ENCODE results near the gene ABCB9. TPM values are rescaled to one million over a fixed set of nuclear protein-coding genes. Genes with fewer than 3 reads are reported as not detected.
A peak's percentile ranks its signal among the peaks of the same experiment; 100 is the strongest.

The ABCB9 gene
- total RNA-seq, 1 experiment from 2014 or later = 14.7 TPM

DNA sequence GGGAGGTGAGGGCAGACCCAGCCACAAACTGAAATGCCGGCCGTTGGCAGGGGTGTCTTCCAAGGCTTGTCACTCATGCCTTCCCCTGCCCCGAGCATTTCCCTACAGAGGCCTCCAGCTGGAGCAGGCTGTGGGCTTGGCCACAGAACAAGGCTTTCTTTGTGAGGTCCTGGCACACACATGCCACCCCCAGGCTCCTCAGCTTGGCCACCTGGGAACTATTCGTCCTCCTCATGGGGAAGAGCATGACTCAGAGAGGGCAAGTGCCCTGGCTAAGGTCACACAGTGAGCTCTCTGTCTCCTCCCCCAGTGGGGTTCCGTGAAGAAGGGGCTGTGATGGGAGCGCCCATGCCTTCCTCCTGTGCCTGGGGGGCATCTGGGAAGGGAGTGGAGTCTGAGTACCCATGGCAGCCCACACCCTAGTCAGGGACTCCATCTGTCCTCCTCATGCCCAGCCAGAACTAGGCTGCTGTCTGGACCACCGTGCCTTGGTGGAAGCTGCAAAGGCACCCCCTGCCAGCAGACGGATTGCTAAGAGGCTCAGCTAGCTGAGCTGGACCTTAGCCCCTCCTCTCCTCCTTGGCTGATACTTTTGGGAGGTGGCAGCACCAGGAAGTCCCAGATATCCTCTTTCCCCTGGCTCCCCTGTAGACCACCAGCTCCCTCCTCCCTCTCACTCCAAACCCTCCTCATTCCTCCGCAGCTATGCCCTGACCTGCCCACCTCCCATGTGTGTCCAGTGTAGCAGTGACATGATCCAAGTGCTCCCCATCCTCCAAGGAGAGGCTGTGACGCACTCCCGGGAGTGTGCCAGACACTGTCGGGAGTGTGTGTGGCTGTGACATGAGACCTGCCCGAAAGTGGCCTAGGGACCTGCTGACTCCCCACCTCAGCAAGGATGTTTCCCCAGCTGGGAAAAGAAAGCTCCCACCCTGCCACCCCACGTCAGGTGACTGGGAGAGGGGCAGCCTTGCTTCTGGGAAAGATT is 21.4 kb downstream of the ABCB9 start:
- Histone ChIP-seq H3K27me3 (ENCODE audit: insufficient read depth, low read length) (no peaks in the 10 kb centered on the region), H3K36me3 (ENCODE audit: control insufficient read depth in 1 of 2, insufficient read depth in 2 of 2, low read length in 2 of 2) (no peaks in the 10 kb centered on the region), H3K79me2 (ENCODE audit: insufficient read depth, low read length) (no peaks in the 10 kb centered on the region), H3K4me1 (ENCODE audit: control insufficient read depth in 1 of 2, insufficient read depth in 2 of 2, low read length in 2 of 2) (peaks cover 72 to 77% of the 10 kb centered on the region in 2 experiments), H3K9ac (ENCODE audit: low read length) (peak overlapping the region; percentile 52), H3K4me2 (ENCODE audit: low read length) (peak overlapping the region; percentile 70), H3K9me2 (ENCODE audit: insufficient read depth) (no peaks in the 10 kb centered on the region), H3K4me3 (replicated peaks in 1 of 2; ENCODE audit: low read depth in 1 of 2, low read length in 2 of 2) (peak overlapping the region in 1 of 2 experiments; percentile 29; a peak in 1 of 4 replicates), H4K20me1 (ENCODE audit: insufficient read depth) (no peaks in the 10 kb centered on the region), H3K27ac (ENCODE audit: low read depth, low read length) (peak overlapping the region; percentile 46; the same call in 1 of the 2 replicates), H2AFZ (ENCODE audit: low read depth, low read length, poor library complexity, severe bottlenecking) (no peak overlapping the region), H3K9me3 (ENCODE audit: control insufficient read depth in 1 of 2, insufficient read depth in 1 of 2, low read depth in 1 of 2, low read length in 2 of 2) (no peaks in the 10 kb centered on the region)
- intact Hi-C loops (cut with micrococcal nuclease) = no loop called here
- ChIA-PET CTCF (interaction anchor here (3.1 kb wide), 1 partner anchor 85 kb away, joined by 16 read pairs; no protein-coding TSS in a partner anchor), RAD21 (ENCODE audit: low non-redundant PET in 1 of 2, low total read pairs in 2 of 2, uncharacterized antibody in 2 of 2, unreplicated experiment in 2 of 2) (no interaction called here), POLR2A (interaction anchor here (0.6 to 1.5 kb wide), 5 partner anchors 14 to 62 kb away, joined by 3 to 6 read pairs (median 3); partner anchors contain the start of gene ABCB9)
- TF ChIP-seq CEBPB (IDR thresholded peaks at IDR 0.05; ENCODE audit: low read depth) (no peak), SRF (IDR thresholded peaks at IDR 0.05; ENCODE audit: low read depth) (no peak), POLR2AphosphoS5 (IDR thresholded peaks at IDR 0.05; ENCODE audit: low read depth, low read length) (0 out of 2 replicates have a peak, but pooled peaks have one; percentile 21)
- peak; percentile 79 for DNase-seq (ENCODE audit: low read depth, low spot score)
- BruUV-seq (replicated peaks) = no TSS peak
- peak; percentile 71 for ATAC-seq

- Histone ChIP-seq H3K4me3 (replicated peaks in 1 of 2; ENCODE audit: low read depth in 1 of 2, low read length in 2 of 2) (no peak overlapping the region), H3K27ac (ENCODE audit: low read depth, low read length) (peak overlapping the region; percentile 27), H3K27me3 (ENCODE audit: insufficient read depth, low read length) (no peaks in the 10 kb centered on the region), H2AFZ (ENCODE audit: low read depth, low read length, poor library complexity, severe bottlenecking) (no peak overlapping the region), H3K79me2 (ENCODE audit: insufficient read depth, low read length) (no peaks in the 10 kb centered on the region), H4K20me1 (ENCODE audit: insufficient read depth) (no peaks in the 10 kb centered on the region), H3K9me3 (ENCODE audit: control insufficient read depth in 1 of 2, insufficient read depth in 1 of 2, low read depth in 1 of 2, low read length in 2 of 2) (no peaks in the 10 kb centered on the region), H3K4me1 (ENCODE audit: control insufficient read depth in 1 of 2, insufficient read depth in 2 of 2, low read length in 2 of 2) (peaks cover 72 to 82% of the 10 kb centered on the region in 2 experiments), H3K36me3 (ENCODE audit: control insufficient read depth in 1 of 2, insufficient read depth in 2 of 2, low read length in 2 of 2) (no peaks in the 10 kb centered on the region), H3K4me2 (ENCODE audit: low read length) (peak overlapping the region; percentile 70), H3K9me2 (ENCODE audit: insufficient read depth) (no peaks in the 10 kb centered on the region), H3K9ac (ENCODE audit: low read length) (0 out of 2 replicates have a peak overlapping the region, but pooled peaks have one; percentile 20)
- RAD21 ChIA-PET (ENCODE audit: low non-redundant PET in 1 of 2, low total read pairs in 2 of 2, uncharacterized antibody in 2 of 2, unreplicated experiment in 2 of 2) = no interaction called here
- BruUV-seq (replicated peaks) = no TSS peak
- TF ChIP-seq SIN3A (IDR thresholded peaks at IDR 0.05; ENCODE audit: low read depth) = no peak
- no peak for TF ChIP-seq ELF1 (IDR thresholded peaks at IDR 0.05; ENCODE audit: borderline replicate concordance, low read depth)
- no peak for TF ChIP-seq EZH2phosphoT487 (IDR thresholded peaks at IDR 0.05; ENCODE audit: borderline replicate concordance)
- TF ChIP-seq RAD21 (IDR thresholded peaks at IDR 0.05; ENCODE audit: low read depth) = no peak
- DNase-seq (ENCODE audit: low read depth, low spot score) = no peak
- CTCF ChIA-PET = no interaction called here
- no peak for ATAC-seq
- intact Hi-C loops (cut with micrococcal nuclease) = no loop called here
- POLR2A ChIA-PET = interaction anchor here (0.6 kb wide), 1 partner anchor 51 kb away, joined by 3 read pairs; no protein-coding TSS in a partner anchor
Observed at GRCh38 chr12:122943196-122943595, 23.1 kb downstream of the ABCB9 start.

Data from HCT116 (cell line).